Activated CD8-positive, alpha-beta T cell treated with anti-CD3 and anti-CD28 coated beads, Interleukin-2, amount 10 ng/mL, durations not matched to agents 7 days and 5 days (primary cell): Measurements from ENCODE around the gene SLC22A7. TPM values are rescaled to one million over a fixed set of nuclear protein-coding genes. Genes with fewer than 3 reads are reported as not detected.
"Not testable (repeated sequence)": the region's sequence is repeated elsewhere in the genome, so short reads cannot be mapped to it uniquely, and the experiment has no call there.

Experiments
- ATAC-seq: fragments of 150-1000 bp; cut with Tn5 transposase; one replicate; pipeline ENCODE4 v1.10.0; 2021; ENCODE audit warnings: moderate library complexity
- CTCF ChIA-PET: fragments of 350-600 bp; sonication (Branson Sonifier 250); formaldehyde crosslinking; loops from one replicate; lab custom pipeline; 2021; ENCODE audit warnings: antibody characterized with exemption; lab: Charles Lee
- POLR2A ChIA-PET: fragments of 350-600 bp; sonication (Branson Sonifier 250); formaldehyde crosslinking; loops from one replicate; lab custom pipeline; 2021; ENCODE audit warnings: antibody characterized with exemption; lab: Charles Lee
- DNase-seq: peaks from one replicate; pipeline ENCODE4 v3.0.0-alpha.2; 2020
- H3K27ac Mint-ChIP-seq: one replicate; pipeline ENCODE4 v1.8.0; 2021; ENCODE audit warnings: mild to moderate bottlenecking, mixed read lengths
- H3K27me3 Mint-ChIP-seq: one replicate; pipeline ENCODE4 v1.8.0; 2021; ENCODE audit warnings: low read depth, mixed read lengths
- H3K36me3 Mint-ChIP-seq: one replicate; pipeline ENCODE4 v1.8.0; 2021; ENCODE audit warnings: low read depth, mixed read lengths
- H3K4me1 Mint-ChIP-seq: one replicate; pipeline ENCODE4 v1.8.0; 2021; ENCODE audit warnings: low read depth, mixed read lengths
- H3K4me3 Mint-ChIP-seq: one replicate; pipeline ENCODE4 v1.8.0; 2021; ENCODE audit warnings: mild to moderate bottlenecking, mixed read lengths
- H3K9me3 Mint-ChIP-seq: one replicate; pipeline ENCODE4 v1.8.0; 2022; ENCODE audit warnings: mixed read lengths; ENCODE audit not compliant: insufficient read depth
- total RNA-seq, 2 experiments: library from RNA; stranded (reverse); gene quantifications; one replicate each; pipeline ENCODE4 v1.2.3, GENCODE V29; 2021

Gene SLC22A7
- total RNA-seq, 2 experiments from 2014 or later = not detected

DNA sequence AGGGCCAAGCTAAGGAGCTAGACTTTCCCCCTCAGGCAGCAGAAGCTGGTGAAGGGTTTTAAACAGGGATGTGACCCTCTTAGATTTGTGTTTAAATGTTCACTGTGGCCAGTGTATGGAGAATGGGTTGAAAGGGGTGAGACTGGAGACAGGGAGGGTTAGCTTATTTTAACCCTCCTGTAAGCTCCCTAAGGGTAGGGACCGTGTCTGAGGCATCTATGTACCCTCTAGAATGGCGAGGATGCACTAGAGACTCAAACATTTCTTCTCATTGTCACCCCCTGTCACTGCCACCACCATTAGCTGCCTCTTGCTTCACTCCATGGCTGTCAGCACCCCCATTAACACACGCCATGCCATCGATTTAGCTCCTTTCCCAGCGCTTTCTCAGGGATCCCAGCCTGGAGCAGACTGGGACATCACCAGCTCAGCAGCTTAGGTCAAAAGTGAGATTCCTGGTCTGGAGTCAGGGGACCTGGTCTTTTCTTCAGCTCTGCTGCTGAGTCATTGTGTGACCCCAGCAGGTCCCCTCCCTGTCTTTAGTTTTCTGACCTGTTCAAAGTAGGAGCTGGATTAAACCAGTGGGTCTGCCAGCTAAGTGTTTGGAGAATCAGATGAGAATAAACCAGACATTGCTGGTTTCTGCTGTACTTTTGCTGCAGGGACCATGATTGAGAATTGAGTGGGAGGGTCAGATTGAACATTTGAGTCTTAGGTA is 1.1 kb upstream of the SLC22A7 start:
- no peak for ATAC-seq
- CTCF ChIA-PET = interaction anchor here (0.9 to 2.5 kb wide), 4 partner anchors 11 to 153 kb away, joined by 3 to 14 read pairs (median 3); partner anchors contain the start of gene CRIP3
- Mint-ChIP-seq H3K4me1 (no peaks in the 10 kb centered on the region), H3K9me3 (no peaks in the 10 kb centered on the region), H3K27ac (no peak overlapping the region), H3K4me3 (no peak overlapping the region), H3K36me3 (no peaks in the 10 kb centered on the region), H3K27me3 (peaks cover 18% of the 10 kb centered on the region)
- DNase-seq = no peak
- POLR2A ChIA-PET = interaction anchor here (1.2 kb wide), 1 partner anchor 206 kb away, joined by 3 read pairs; no protein-coding TSS in a partner anchor

DNA sequence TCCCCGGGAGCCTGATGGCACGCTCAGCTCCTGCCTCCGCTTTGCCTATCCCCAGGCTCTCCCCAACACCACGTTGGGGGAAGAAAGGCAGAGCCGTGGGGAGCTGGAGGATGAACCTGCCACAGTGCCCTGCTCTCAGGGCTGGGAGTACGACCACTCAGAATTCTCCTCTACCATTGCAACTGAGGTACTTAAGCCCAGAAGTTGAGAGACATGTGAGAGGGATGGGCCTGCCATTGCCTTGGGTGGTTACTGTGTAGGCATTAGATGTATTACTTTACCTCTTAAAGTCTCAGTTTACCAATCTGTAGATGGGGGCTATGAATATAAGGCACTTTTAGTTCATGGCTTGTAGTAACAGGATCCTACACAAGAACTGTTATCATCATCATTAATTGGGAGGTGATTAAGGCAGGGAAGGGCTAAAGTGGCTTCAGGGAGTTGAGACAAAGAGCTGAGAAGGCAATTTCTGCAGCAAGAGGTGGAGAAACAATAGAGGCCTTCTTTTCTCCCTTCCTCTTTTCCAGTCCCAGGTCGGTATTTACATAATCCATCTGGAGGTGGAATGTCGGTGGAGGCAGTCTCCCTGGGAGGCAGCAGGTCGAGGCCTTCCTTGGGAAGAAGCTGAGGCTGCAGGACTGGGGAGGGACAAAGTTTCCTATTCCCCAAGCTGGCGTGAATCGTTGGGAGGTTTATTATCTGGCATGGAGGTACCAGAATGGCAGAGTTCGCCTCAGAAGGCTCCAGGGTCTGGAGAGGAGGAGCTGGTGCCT is 691 bp downstream of the SLC22A7 start:
- Mint-ChIP-seq H3K4me3 (no peak overlapping the region), H3K4me1 (no peaks in the 10 kb centered on the region), H3K9me3 (no peaks in the 10 kb centered on the region), H3K36me3 (no peaks in the 10 kb centered on the region), H3K27ac (no peak overlapping the region), H3K27me3 (peaks cover 14% of the 10 kb centered on the region)
- CTCF ChIA-PET = no interaction called here
- POLR2A ChIA-PET = no interaction called here
- ATAC-seq (no peak), DNase-seq (no peak)

DNA sequence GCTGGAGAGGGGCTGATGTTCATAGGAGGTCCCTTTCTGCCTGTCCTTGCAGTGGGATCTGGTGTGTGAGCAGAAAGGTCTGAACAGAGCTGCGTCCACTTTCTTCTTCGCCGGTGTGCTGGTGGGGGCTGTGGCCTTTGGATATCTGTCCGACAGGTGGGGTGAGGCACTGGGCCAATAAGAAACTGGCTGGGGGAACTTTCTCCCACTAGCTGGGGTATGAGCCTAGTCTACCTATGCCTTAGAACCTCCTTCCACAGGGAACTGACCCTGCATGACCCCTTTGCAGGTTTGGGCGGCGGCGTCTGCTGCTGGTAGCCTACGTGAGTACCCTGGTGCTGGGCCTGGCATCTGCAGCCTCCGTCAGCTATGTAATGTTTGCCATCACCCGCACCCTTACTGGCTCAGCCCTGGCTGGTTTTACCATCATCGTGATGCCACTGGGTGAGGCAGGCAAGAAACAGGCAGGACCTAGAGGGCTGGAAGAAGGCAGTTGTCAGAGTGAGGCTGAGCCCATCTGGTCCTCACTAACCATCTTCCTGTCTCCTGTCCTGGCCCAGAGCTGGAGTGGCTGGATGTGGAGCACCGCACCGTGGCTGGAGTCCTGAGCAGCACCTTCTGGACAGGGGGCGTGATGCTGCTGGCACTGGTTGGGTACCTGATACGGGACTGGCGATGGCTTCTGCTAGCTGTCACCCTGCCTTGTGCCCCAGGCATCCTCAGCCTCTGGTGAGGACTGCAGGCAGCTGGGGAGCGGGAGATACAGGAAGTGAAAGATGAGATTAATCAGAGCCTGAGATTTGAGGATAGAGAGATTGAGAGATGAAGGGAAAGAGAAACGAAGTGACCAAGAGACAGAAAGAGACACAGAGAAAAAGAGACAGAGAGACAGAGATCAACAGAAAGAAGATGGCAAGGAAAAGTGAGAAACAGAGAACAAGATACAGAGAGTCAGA is 1.6 kb downstream of the SLC22A7 start:
- DNase-seq = no peak
- Mint-ChIP-seq H3K9me3 (no peaks in the 10 kb centered on the region), H3K36me3 (no peaks in the 10 kb centered on the region), H3K27ac (no peak overlapping the region), H3K4me3 (no peak overlapping the region), H3K27me3 (peaks cover 14% of the 10 kb centered on the region), H3K4me1 (no peaks in the 10 kb centered on the region)
- no peak for ATAC-seq
- POLR2A ChIA-PET = no interaction called here
- CTCF ChIA-PET = no interaction called here

DNA sequence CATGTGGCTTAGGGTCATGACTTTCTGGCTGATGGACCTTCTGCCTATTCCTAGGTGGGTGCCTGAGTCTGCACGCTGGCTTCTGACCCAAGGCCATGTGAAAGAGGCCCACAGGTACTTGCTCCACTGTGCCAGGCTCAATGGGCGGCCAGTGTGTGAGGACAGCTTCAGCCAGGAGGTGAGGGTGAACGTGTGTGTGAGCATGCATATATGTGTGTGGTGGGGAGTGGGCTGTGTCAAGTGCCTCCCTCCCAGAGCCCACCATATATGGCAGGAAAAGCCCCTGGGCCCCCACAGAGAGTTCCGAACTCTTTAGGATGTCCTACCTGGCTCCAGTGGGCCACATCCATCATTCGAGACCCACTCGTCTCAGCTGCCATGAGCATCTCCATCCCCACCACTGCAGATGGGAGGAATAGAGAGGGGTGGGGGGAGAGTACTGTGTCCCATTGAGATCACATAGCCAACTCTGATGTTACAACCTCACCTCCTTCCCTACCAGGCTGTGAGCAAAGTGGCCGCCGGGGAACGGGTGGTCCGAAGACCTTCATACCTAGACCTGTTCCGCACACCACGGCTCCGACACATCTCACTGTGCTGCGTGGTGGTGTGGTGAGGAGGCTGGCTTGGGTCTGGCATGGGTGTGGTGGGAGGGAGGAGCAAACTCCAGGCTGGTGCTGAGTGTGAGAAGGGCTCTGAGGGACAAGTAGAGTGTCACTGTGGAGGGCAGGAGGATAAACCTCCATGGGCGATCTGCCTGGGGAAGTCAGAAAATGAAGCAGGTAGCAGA is 3.2 kb downstream of the SLC22A7 start:
- DNase-seq (no peak), ATAC-seq (no peak)
- Mint-ChIP-seq H3K9me3 (no peaks in the 10 kb centered on the region), H3K27me3 (peaks cover 14% of the 10 kb centered on the region), H3K4me3 (no peak overlapping the region), H3K36me3 (no peaks in the 10 kb centered on the region), H3K27ac (no peak overlapping the region), H3K4me1 (no peaks in the 10 kb centered on the region)
- ChIA-PET CTCF (no interaction called here), POLR2A (no interaction called here)

DNA sequence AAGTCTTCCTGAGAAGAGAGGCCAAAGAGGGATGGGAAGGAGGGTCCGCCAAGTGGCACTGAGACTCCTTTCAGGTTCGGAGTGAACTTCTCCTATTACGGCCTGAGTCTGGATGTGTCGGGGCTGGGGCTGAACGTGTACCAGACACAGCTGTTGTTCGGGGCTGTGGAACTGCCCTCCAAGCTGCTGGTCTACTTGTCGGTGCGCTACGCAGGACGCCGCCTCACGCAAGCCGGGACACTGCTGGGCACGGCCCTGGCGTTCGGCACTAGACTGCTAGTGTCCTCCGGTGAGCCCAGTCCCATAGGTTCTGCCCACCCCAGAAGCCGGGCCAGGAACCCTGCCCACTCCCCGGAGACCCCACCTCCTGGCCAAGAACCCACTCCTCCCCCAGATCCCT is 4.1 kb downstream of the SLC22A7 start:
- DNase-seq = no peak
- Mint-ChIP-seq H3K9me3 (no peaks in the 10 kb centered on the region), H3K4me3 (no peak overlapping the region), H3K27ac (no peak overlapping the region), H3K27me3 (peaks cover 7% of the 10 kb centered on the region), H3K4me1 (no peaks in the 10 kb centered on the region), H3K36me3 (no peaks in the 10 kb centered on the region)
- ChIA-PET POLR2A (no interaction called here), CTCF (no interaction called here)
- no peak for ATAC-seq

DNA sequence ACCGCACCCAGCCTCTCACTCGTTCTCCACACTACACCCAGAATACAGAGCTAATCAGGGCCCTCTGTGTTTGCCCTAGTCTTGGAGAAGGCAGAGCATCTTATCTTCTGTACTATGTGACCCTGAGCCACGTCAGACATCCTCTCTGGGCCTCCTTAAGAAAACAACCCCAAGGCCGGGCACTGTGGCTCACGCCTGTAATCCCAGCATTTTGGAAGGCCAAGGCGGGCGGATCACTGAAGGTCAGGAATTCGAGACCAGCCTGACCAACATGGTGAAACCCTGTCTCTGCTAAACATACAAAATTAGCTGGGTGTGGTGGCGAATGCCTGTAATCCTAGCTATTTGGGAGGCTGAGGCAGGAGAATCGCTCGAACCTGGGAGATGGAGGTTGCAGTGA is 4.9 kb downstream of the SLC22A7 start:
- ATAC-seq, H3K36me3 Mint-ChIP-seq, H3K4me3 Mint-ChIP-seq, POLR2A ChIA-PET, H3K27ac Mint-ChIP-seq, CTCF ChIA-PET, H3K27me3 Mint-ChIP-seq, H3K9me3 Mint-ChIP-seq, H3K4me1 Mint-ChIP-seq, DNase-seq: not testable (repeated sequence)

DNA sequence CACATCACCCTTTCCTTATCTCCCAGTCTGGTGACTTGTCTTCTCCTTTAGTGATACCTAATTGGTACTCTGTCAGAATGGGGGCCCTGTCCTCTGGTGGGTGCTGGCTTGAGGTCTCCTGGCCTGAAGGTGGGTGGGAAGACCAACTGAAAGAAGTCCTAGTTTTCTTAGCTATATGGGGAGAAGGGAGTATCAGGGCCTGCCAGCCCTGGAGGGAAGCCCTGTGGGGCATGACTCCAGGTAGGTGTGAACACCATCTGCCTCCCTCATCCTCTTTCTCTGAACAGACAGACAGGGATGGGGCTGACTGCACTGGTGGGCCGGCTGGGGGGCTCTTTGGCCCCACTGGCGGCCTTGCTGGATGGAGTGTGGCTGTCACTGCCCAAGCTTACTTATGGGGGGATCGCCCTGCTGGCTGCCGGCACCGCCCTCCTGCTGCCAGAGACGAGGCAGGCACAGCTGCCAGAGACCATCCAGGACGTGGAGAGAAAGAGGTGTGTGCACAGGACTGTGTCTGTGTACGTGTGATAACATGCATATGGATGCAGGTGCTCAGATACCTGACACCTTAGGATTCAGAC is 5.8 kb downstream of the SLC22A7 start:
- Mint-ChIP-seq H3K27ac (no peak overlapping the region), H3K27me3 (peaks cover 5% of the 10 kb centered on the region), H3K4me3 (no peak overlapping the region), H3K9me3 (no peaks in the 10 kb centered on the region), H3K36me3 (no peaks in the 10 kb centered on the region), H3K4me1 (peaks cover 6% of the 10 kb centered on the region)
- POLR2A ChIA-PET = no interaction called here
- DNase-seq = no peak
- ATAC-seq = no peak
- CTCF ChIA-PET = no interaction called here

DNA sequence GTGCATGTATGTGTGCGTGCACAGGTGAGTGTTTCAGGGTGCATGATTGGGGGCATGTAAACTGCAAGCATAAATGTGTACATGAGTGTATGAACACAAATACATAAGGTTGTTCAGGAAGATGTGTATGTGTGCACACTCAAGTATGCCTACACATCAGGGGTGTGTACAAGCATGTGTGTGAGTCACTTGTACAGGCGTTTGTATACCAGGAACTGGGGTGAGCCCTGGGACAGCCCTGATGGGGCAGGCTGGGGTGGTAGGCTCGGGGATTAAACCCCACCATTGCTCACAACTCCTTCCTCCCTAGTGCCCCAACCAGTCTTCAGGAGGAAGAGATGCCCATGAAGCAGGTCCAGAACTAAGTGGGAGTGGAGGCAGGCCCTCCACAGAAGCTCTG is 6.3 kb downstream of the SLC22A7 start:
- POLR2A ChIA-PET = no interaction called here
- peaks cover 10% of the 10 kb centered on the region for H3K27me3 Mint-ChIP-seq
- CTCF ChIA-PET = no interaction called here
- H3K27ac Mint-ChIP-seq = no peak overlapping the region
- no peak for ATAC-seq
- no peaks in the 10 kb centered on the region for H3K9me3 Mint-ChIP-seq
- DNase-seq = no peak
- H3K4me3 Mint-ChIP-seq = no peak overlapping the region
- H3K4me1 Mint-ChIP-seq = peaks cover 10% of the 10 kb centered on the region
- H3K36me3 Mint-ChIP-seq = no peaks in the 10 kb centered on the region

DNA sequence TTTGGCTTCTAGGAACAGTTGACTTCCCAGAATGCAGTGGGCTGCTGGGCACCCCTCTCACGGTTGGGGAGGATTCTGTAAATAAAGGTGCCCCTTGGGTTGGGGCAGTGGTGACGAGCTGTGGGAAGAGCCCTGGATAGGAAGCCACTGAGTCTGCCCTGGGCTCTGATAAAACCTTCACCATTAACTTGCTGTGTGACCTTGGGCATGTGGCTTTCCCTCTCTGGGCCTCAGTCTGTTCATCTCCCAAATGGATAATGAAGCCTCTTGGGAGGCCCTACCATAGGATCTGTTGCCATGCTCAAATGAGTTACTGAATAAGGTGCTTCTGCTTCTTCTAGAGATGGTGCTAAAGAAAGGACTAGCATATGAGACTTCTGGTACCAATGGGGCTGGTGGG is 6.8 kb downstream of the SLC22A7 start:
- POLR2A ChIA-PET = no interaction called here

DNA sequence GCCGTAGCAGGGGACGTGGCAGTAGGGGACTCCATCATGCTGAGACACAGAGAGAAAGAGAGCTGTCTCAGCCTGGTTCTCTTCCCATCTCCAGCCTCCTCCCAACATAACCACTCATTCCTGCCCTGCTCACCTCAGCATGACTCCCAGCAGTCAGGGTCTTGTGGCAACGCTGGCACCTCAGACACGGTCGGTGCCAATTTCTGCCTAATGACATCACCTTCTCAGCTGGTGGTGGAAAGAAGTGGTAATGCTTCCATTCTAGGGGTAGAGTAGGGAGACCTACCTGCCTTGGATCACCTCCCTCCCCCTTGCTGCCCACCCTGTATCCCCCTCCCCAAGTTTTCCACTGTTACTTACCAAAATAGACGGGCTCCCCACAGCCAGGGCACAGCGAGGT is 8.0 kb downstream of the SLC22A7 start:
- no peak for ATAC-seq
- DNase-seq = no peak

More for the DNA sequence above, 6.8 kb downstream of the SLC22A7 start:
- no peak for ATAC-seq
- peaks cover 10% of the 10 kb centered on the region for H3K27me3 Mint-ChIP-seq
- H3K27ac Mint-ChIP-seq = no peak overlapping the region
- no peaks in the 10 kb centered on the region for H3K36me3 Mint-ChIP-seq
- no peaks in the 10 kb centered on the region for H3K9me3 Mint-ChIP-seq
- no peak for DNase-seq
- CTCF ChIA-PET = no interaction called here
- no peak overlapping the region for H3K4me3 Mint-ChIP-seq
- peaks cover 10% of the 10 kb centered on the region for H3K4me1 Mint-ChIP-seq

More for the DNA sequence above, 8.0 kb downstream of the SLC22A7 start:
- POLR2A ChIA-PET = no interaction called here
- Mint-ChIP-seq H3K36me3 (no peaks in the 10 kb centered on the region), H3K4me3 (no peak overlapping the region), H3K9me3 (no peaks in the 10 kb centered on the region), H3K4me1 (peaks cover 12% of the 10 kb centered on the region), H3K27ac (no peak overlapping the region), H3K27me3 (peaks cover 8% of the 10 kb centered on the region)
- CTCF ChIA-PET = interaction anchor here (3.5 kb wide), 1 partner anchor 91 kb away, joined by 28 read pairs; no protein-coding TSS in a partner anchor
